Measurements from ENCODE around the gene C5orf22. TPM values are rescaled to one million over a fixed set of nuclear protein-coding genes. Genes with fewer than 3 reads are reported as not detected.

The C5orf22 gene
- total and polyA plus RNA-seq, 10 of the 15 experiments (the other 5 are each of a cell fraction or from before 2014, with no cell fraction given): 10.5 to 35.5 (median 24.0) TPM

GRCh38 chr5:31585895-31586270 lies 53.8 kb downstream of the C5orf22 start:
- no TSS peak for BruUV-seq (replicated peaks)
- Histone ChIP-seq H3K9ac (ENCODE audit: control insufficient read depth, insufficient read depth, low read length) (no peak overlapping the region), H3K79me2 (ENCODE audit: control insufficient read depth, insufficient read depth, low read length) (no peaks in the 10 kb centered on the region), H3K9me3 (replicated peaks; ENCODE audit: control insufficient read depth, insufficient read depth, low read length) (no peaks in the 10 kb centered on the region), H3K27ac (ENCODE audit: control insufficient read depth, insufficient read depth) (no peak overlapping the region), H4K20me1 (ENCODE audit: control insufficient read depth, insufficient read depth) (no peaks in the 10 kb centered on the region), H2AFZ (ENCODE audit: control insufficient read depth, low read depth, low read length) (no peak overlapping the region), H3K4me3 (no peak overlapping the region), H3K4me2 (ENCODE audit: control insufficient read depth, insufficient read depth) (no peak overlapping the region), H3K36me3 (ENCODE audit: control insufficient read depth in 2 of 2, insufficient read depth in 2 of 2, low read length in 1 of 2) (no peaks in the 10 kb centered on the region), H3K4me1 (ENCODE audit: control insufficient read depth, insufficient read depth, low read length) (no peaks in the 10 kb centered on the region), H3K27me3 (replicated peaks in 1 of 2; ENCODE audit: control insufficient read depth in 2 of 2, insufficient read depth in 2 of 2, low read length in 1 of 2) (no peaks in the 10 kb centered on the region; a peak in 1 of 4 replicates)
- SMC1A ChIA-PET (ENCODE audit: uncharacterized antibody, unreplicated experiment): interaction anchor here (0.9 kb wide), 1 partner anchor 507 kb away, joined by 6 read pairs; no protein-coding TSS in a partner anchor
- in situ Hi-C loops (cut with MboI): no loop called here
- TF ChIP-seq MAX (IDR thresholded peaks at IDR 0.05; ENCODE audit: low read depth, low read length) (no peak), ZBTB4 (CRISPR knock-in tag; IDR thresholded peaks at IDR 0.05) (no peak), RCOR1 (conservative IDR thresholded peaks at IDR 0.05; ENCODE audit: low read depth, low read length) (no peak), CREB1 (IDR thresholded peaks at IDR 0.05; ENCODE audit: low read depth) (no peak), SUPT20H (IDR thresholded peaks at IDR 0.05; ENCODE audit: borderline replicate concordance, control insufficient read depth, low read depth, low read length) (no peak), ZNF217 (IDR thresholded peaks at IDR 0.05) (no peak), USF1 (IDR thresholded peaks at IDR 0.05; ENCODE audit: borderline replicate concordance, extremely low read length, insufficient read depth, low read depth, low read length) (no peak), TCF12 (IDR thresholded peaks at IDR 0.05; ENCODE audit: low read depth, low read length) (no peak), CHD2 (IDR thresholded peaks at IDR 0.05; ENCODE audit: borderline replicate concordance, low read depth, low read length) (no peak), E2F8 (IDR thresholded peaks at IDR 0.05; ENCODE audit: low read depth, partially characterized antibody) (no peak), RAD21 (IDR thresholded peaks at IDR 0.05; ENCODE audit: insufficient read depth, low read depth, low read length) (no peak)
- intact Hi-C loops (cut with micrococcal nuclease; ENCODE audit: unreplicated experiment): loop anchor here (10.0 kb wide), 1 partner anchor 339 kb away; no protein-coding TSS in a partner anchor
- DNase-seq (ENCODE audit: low read depth, low spot score): no peak
- FAIRE-seq: no peak
- RAD21 ChIA-PET (ENCODE audit: unreplicated experiment): no interaction called here
- POLR2A ChIA-PET: no interaction called here
- no peak for ATAC-seq
- 30% methylated on average over 2 of the region's 2 CpGs for WGBS (ENCODE audit: insufficient coverage, insufficient replicate concordance, low lambda C conversion rate, missing lambda C conversion rate)
- CTCF ChIA-PET: interaction anchor here (2.0 kb wide), 1 partner anchor 491 kb away, joined by 7 read pairs; no protein-coding TSS in a partner anchor
